GM21576 (cell line): ENCODE measurements around the gene PBX4.

Experiments used
- ATAC-seq: cut with Tn5 transposase; IDR thresholded peaks from one replicate; pipeline ENCODE4 v1.9.1; 2021; ENCODE audit warnings: mild to moderate bottlenecking, moderate library complexity; ENCODE audit not compliant: unreplicated experiment

Gene PBX4

GRCh38 chr19:19592690-19593089 lies 25.8 kb downstream of the PBX4 start:
- no peak for ATAC-seq

- peak; percentile 59 for ATAC-seq
These were observed 27.2 kb downstream of the PBX4 start for GRCh38 chr19:19591133-19591825.

GRCh38 chr19:19588546-19588945 lies 29.9 kb downstream of the PBX4 start:
- no peak for ATAC-seq

GRCh38 chr19:19587771-19588170 lies 30.7 kb downstream of the PBX4 start:
- ATAC-seq: no peak

- no peak for ATAC-seq
These were observed 34.1 kb downstream of the PBX4 start for GRCh38 chr19:19584356-19584755.

- ATAC-seq: no peak
These were observed 36.0 kb downstream of the PBX4 start for GRCh38 chr19:19582471-19582870.

- no peak for ATAC-seq
These were observed 37.1 kb downstream of the PBX4 start for GRCh38 chr19:19581391-19581790.

- ATAC-seq: no peak
These were observed 38.1 kb downstream of the PBX4 start for GRCh38 chr19:19580418-19580817.

GRCh38 chr19:19579533-19580361 lies 38.7 kb downstream of the PBX4 start:
- no peak for ATAC-seq

- ATAC-seq: no peak
These were observed 40.2 kb downstream of the PBX4 start for GRCh38 chr19:19578252-19578651.

- ATAC-seq: no peak
These were observed 43.1 kb downstream of the PBX4 start for GRCh38 chr19:19575411-19575810.

- ATAC-seq: no peak
These were observed 47.3 kb downstream of the PBX4 start for GRCh38 chr19:19571071-19571786.

GRCh38 chr19:19570571-19570970 lies 47.9 kb downstream of the PBX4 start:
- ATAC-seq: no peak

- no peak for ATAC-seq
These were observed 49.4 kb downstream of the PBX4 start for GRCh38 chr19:19568802-19569756.

- ATAC-seq: no peak
These were observed 51.1 kb downstream of the PBX4 start for GRCh38 chr19:19567391-19567790.

GRCh38 chr19:19566306-19566705 lies 52.2 kb downstream of the PBX4 start:
- ATAC-seq: no peak

- ATAC-seq: no peak
These were observed 55.1 kb downstream of the PBX4 start for GRCh38 chr19:19563348-19563848.

GRCh38 chr19:19562665-19563347 lies 55.7 kb downstream of the PBX4 start:
- no peak for ATAC-seq

GRCh38 chr19:19561946-19562664 lies 56.4 kb downstream of the PBX4 start:
- no peak for ATAC-seq
